Measurements from ENCODE around the gene PLCL2.
A peak's percentile ranks its signal among the peaks of the same experiment; 100 is the strongest.

Gene PLCL2

GRCh38 chr3:17090280-17090983, 205.7 kb downstream of the PLCL2 start:
- DNase-seq: no peak
- no peak overlapping the region for H4K91ac ChIP-seq (ENCODE audit: low read length)
- no peak overlapping the region for H4K8ac ChIP-seq (ENCODE audit: low read length)
- 91% methylated on average over 5 of the region's 6 CpGs for WGBS
- H3K27me3 ChIP-seq (ENCODE audit: control insufficient read depth in 1 of 2, insufficient read depth in 1 of 2, low read length in 2 of 2): no peaks in the 10 kb centered on the region
- no peak overlapping the region for H2BK120ac ChIP-seq (ENCODE audit: low read depth, low read length)
- H3K4me1 ChIP-seq (ENCODE audit: control insufficient read depth, insufficient read depth, low read depth, low read length): no peaks in the 10 kb centered on the region
- no peak overlapping the region for H3K4me2 ChIP-seq (ENCODE audit: low read length, poor library complexity, severe bottlenecking)
- no peak overlapping the region for H2BK15ac ChIP-seq (ENCODE audit: low read depth, poor library complexity, severe bottlenecking)
- no peaks in the 10 kb centered on the region for H3K9me3 ChIP-seq (ENCODE audit: control insufficient read depth, low read length)
- H3K23ac ChIP-seq (ENCODE audit: low read length in 2 of 2): no peak overlapping the region
- H2AK5ac ChIP-seq (ENCODE audit: low read length, severe bottlenecking): no peak overlapping the region
- no peak overlapping the region for H2BK5ac ChIP-seq (ENCODE audit: low read depth, low read length, poor library complexity, severe bottlenecking)
- H3K27ac ChIP-seq (ENCODE audit: low read length, poor library complexity, severe bottlenecking): no peak overlapping the region
- H2BK12ac ChIP-seq (ENCODE audit: low read length in 2 of 2): no peak overlapping the region
- H3K9ac ChIP-seq (ENCODE audit: low read length): no peak overlapping the region
- no peak overlapping the region for H3K14ac ChIP-seq (ENCODE audit: low read length in 2 of 2)
- no peaks in the 10 kb centered on the region for H3K79me1 ChIP-seq (replicated peaks; ENCODE audit: low read length, poor library complexity, severe bottlenecking)
- no peak overlapping the region for H3K18ac ChIP-seq (ENCODE audit: low read depth in 1 of 2, low read length in 2 of 2)
- no peak overlapping the region for H3K4me3 ChIP-seq (ENCODE audit: insufficient read depth in 1 of 2, low read depth in 1 of 2, low read length in 2 of 2)
- no peak overlapping the region for H3K4ac ChIP-seq (ENCODE audit: low read depth in 1 of 2, low read length in 2 of 2)
- no peak overlapping the region for H2AFZ ChIP-seq (ENCODE audit: low read depth, low read length)
- peaks cover 0 to 8% of the 10 kb centered on the region in 2 experiments for H3K36me3 ChIP-seq (ENCODE audit: control insufficient read depth in 1 of 2, insufficient read depth in 2 of 2, low read depth in 1 of 2, low read length in 2 of 2)

- no peak overlapping the region for H3K14ac ChIP-seq (ENCODE audit: low read length in 2 of 2)
- no peaks in the 10 kb centered on the region for H3K27me3 ChIP-seq (ENCODE audit: control insufficient read depth in 1 of 2, insufficient read depth in 1 of 2, low read length in 2 of 2)
- H3K4me1 ChIP-seq (ENCODE audit: control insufficient read depth, insufficient read depth, low read depth, low read length): no peaks in the 10 kb centered on the region
- no peak overlapping the region for H3K23ac ChIP-seq (ENCODE audit: low read length in 2 of 2)
- H3K4me2 ChIP-seq (ENCODE audit: low read length, poor library complexity, severe bottlenecking): no peak overlapping the region
- H2AFZ ChIP-seq (ENCODE audit: low read depth, low read length): no peak overlapping the region
- no peak overlapping the region for H3K4me3 ChIP-seq (ENCODE audit: insufficient read depth in 1 of 2, low read depth in 1 of 2, low read length in 2 of 2)
- H2BK120ac ChIP-seq (ENCODE audit: low read depth, low read length): no peak overlapping the region
- peak; percentile 10 for DNase-seq
- no peak overlapping the region for H3K27ac ChIP-seq (ENCODE audit: low read length, poor library complexity, severe bottlenecking)
- WGBS: 55% methylated on average over 5 of the region's 6 CpGs
- H3K18ac ChIP-seq (ENCODE audit: low read depth in 1 of 2, low read length in 2 of 2): no peak overlapping the region
- no peak overlapping the region for H2BK5ac ChIP-seq (ENCODE audit: low read depth, low read length, poor library complexity, severe bottlenecking)
- no peaks in the 10 kb centered on the region for H3K79me1 ChIP-seq (replicated peaks; ENCODE audit: low read length, poor library complexity, severe bottlenecking)
- peaks cover 0 to 3% of the 10 kb centered on the region in 2 experiments for H3K36me3 ChIP-seq (ENCODE audit: control insufficient read depth in 1 of 2, insufficient read depth in 2 of 2, low read depth in 1 of 2, low read length in 2 of 2)
- no peak overlapping the region for H2AK5ac ChIP-seq (ENCODE audit: low read length, severe bottlenecking)
- no peaks in the 10 kb centered on the region for H3K9me3 ChIP-seq (ENCODE audit: control insufficient read depth, low read length)
- no peak overlapping the region for H2BK15ac ChIP-seq (ENCODE audit: low read depth, poor library complexity, severe bottlenecking)
- H3K4ac ChIP-seq (ENCODE audit: low read depth in 1 of 2, low read length in 2 of 2): no peak overlapping the region
- no peak overlapping the region for H4K8ac ChIP-seq (ENCODE audit: low read length)
- H3K9ac ChIP-seq (ENCODE audit: low read length): no peak overlapping the region
- H2BK12ac ChIP-seq (ENCODE audit: low read length in 2 of 2): no peak overlapping the region
- H4K91ac ChIP-seq (ENCODE audit: low read length): no peak overlapping the region
Observed at GRCh38 chr3:17091910-17092582, 207.3 kb downstream of the PLCL2 start.

DNA sequence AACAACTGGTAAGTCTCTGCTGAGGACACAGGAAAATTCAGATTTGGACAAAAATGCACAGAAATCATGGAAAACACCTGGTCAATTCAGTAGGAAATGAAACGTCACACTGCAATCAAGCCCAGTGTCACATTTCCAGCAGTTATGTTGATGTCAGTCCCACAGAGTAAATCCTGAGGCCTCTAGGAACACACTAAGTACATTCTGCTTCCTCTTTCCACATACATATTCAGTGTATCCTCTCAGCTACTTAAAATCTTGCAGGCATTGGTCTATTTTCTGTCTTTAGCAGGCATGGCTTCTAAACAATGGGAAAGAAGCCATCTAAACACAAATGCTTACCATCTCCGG, 207.8 kb downstream of the PLCL2 start:
- DNase-seq: no peak
- Histone ChIP-seq H3K79me1 (replicated peaks; ENCODE audit: low read length, poor library complexity, severe bottlenecking) (no peaks in the 10 kb centered on the region), H2BK12ac (ENCODE audit: low read length in 2 of 2) (no peak overlapping the region), H2AK5ac (ENCODE audit: low read length, severe bottlenecking) (no peak overlapping the region), H3K4me1 (ENCODE audit: control insufficient read depth, insufficient read depth, low read depth, low read length) (no peaks in the 10 kb centered on the region), H2AFZ (ENCODE audit: low read depth, low read length) (no peak overlapping the region), H3K9me3 (ENCODE audit: control insufficient read depth, low read length) (no peaks in the 10 kb centered on the region), H3K27ac (ENCODE audit: low read length, poor library complexity, severe bottlenecking) (no peak overlapping the region), H3K4me3 (ENCODE audit: insufficient read depth in 1 of 2, low read depth in 1 of 2, low read length in 2 of 2) (no peak overlapping the region), H3K23ac (ENCODE audit: low read length in 2 of 2) (no peak overlapping the region), H4K8ac (ENCODE audit: low read length) (no peak overlapping the region), H3K4me2 (ENCODE audit: low read length, poor library complexity, severe bottlenecking) (no peak overlapping the region), H3K18ac (ENCODE audit: low read depth in 1 of 2, low read length in 2 of 2) (no peak overlapping the region), H4K91ac (ENCODE audit: low read length) (no peak overlapping the region), H2BK120ac (ENCODE audit: low read depth, low read length) (no peak overlapping the region), H3K27me3 (ENCODE audit: control insufficient read depth in 1 of 2, insufficient read depth in 1 of 2, low read length in 2 of 2) (no peaks in the 10 kb centered on the region), H3K4ac (ENCODE audit: low read depth in 1 of 2, low read length in 2 of 2) (no peak overlapping the region), H3K36me3 (ENCODE audit: control insufficient read depth in 1 of 2, insufficient read depth in 2 of 2, low read depth in 1 of 2, low read length in 2 of 2) (peaks cover 0 to 3% of the 10 kb centered on the region in 2 experiments), H2BK15ac (ENCODE audit: low read depth, poor library complexity, severe bottlenecking) (no peak overlapping the region), H3K14ac (ENCODE audit: low read length in 2 of 2) (no peak overlapping the region), H3K9ac (ENCODE audit: low read length) (no peak overlapping the region), H2BK5ac (ENCODE audit: low read depth, low read length, poor library complexity, severe bottlenecking) (no peak overlapping the region)
- WGBS: 89% methylated on average over 2 of the region's 2 CpGs

DNA sequence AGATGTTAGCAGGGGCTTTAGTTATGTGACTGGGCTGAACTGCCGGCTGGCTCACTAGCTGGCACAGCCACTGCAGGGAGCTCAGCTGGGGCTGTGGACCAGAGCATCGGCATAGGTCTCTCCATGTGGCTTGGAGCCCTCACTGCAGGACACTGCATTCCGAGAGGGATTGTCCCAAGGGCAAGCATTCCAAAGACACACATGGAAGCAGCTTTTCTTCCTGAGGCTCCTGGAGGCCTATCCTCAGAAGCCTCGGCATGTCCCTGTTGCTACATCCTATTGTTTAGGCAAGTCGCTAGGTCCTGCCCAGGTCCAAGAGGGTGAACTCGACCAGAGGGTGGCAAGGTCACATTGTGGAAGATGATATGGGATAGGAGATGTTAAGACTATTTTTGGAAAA, 209.8 kb downstream of the PLCL2 start:
- H4K8ac ChIP-seq (ENCODE audit: low read length): no peak overlapping the region
- no peak overlapping the region for H3K9ac ChIP-seq (ENCODE audit: low read length)
- no peak overlapping the region for H3K4me2 ChIP-seq (ENCODE audit: low read length, poor library complexity, severe bottlenecking)
- 63% methylated on average over 6 of the region's 6 CpGs for WGBS
- H3K79me1 ChIP-seq (replicated peaks; ENCODE audit: low read length, poor library complexity, severe bottlenecking): no peaks in the 10 kb centered on the region
- no peaks in the 10 kb centered on the region for H3K9me3 ChIP-seq (ENCODE audit: control insufficient read depth, low read length)
- H3K4me3 ChIP-seq (ENCODE audit: insufficient read depth in 1 of 2, low read depth in 1 of 2, low read length in 2 of 2): no peak overlapping the region
- H2BK15ac ChIP-seq (ENCODE audit: low read depth, poor library complexity, severe bottlenecking): no peak overlapping the region
- no peak overlapping the region for H4K91ac ChIP-seq (ENCODE audit: low read length)
- no peaks in the 10 kb centered on the region for H3K4me1 ChIP-seq (ENCODE audit: control insufficient read depth, insufficient read depth, low read depth, low read length)
- H3K27ac ChIP-seq (ENCODE audit: low read length, poor library complexity, severe bottlenecking): no peak overlapping the region
- H2AFZ ChIP-seq (ENCODE audit: low read depth, low read length): no peak overlapping the region
- no peak overlapping the region for H2BK12ac ChIP-seq (ENCODE audit: low read length in 2 of 2)
- H3K23ac ChIP-seq (ENCODE audit: low read length in 2 of 2): no peak overlapping the region
- H3K36me3 ChIP-seq (ENCODE audit: control insufficient read depth in 1 of 2, insufficient read depth in 2 of 2, low read depth in 1 of 2, low read length in 2 of 2): peaks cover 0 to 3% of the 10 kb centered on the region in 2 experiments
- H3K14ac ChIP-seq (ENCODE audit: low read length in 2 of 2): no peak overlapping the region
- DNase-seq: no peak
- no peak overlapping the region for H2BK120ac ChIP-seq (ENCODE audit: low read depth, low read length)
- H3K18ac ChIP-seq (ENCODE audit: low read depth in 1 of 2, low read length in 2 of 2): no peak overlapping the region
- no peak overlapping the region for H2AK5ac ChIP-seq (ENCODE audit: low read length, severe bottlenecking)
- no peaks in the 10 kb centered on the region for H3K27me3 ChIP-seq (ENCODE audit: control insufficient read depth in 1 of 2, insufficient read depth in 1 of 2, low read length in 2 of 2)
- H3K4ac ChIP-seq (ENCODE audit: low read depth in 1 of 2, low read length in 2 of 2): no peak overlapping the region
- H2BK5ac ChIP-seq (ENCODE audit: low read depth, low read length, poor library complexity, severe bottlenecking): no peak overlapping the region

Measured in mesenchymal stem cell (in vitro differentiated cells and primary cell).